GM23338 (cell line): Measurements from ENCODE around the gene MYH7. TPM values are rescaled to one million over a fixed set of nuclear protein-coding genes. Genes with fewer than 3 reads are reported as not detected.

Experiments used
- ATAC-seq: fragments of 200-7000 bp; cut with Tn5 transposase; 3 replicates; pipeline ENCODE4 v1.9.1; 2020
- DNase-seq: peaks from one replicate; pipeline ENCODE4 v3.0.0-alpha.2; 2015; ENCODE audit warnings: low spot score
- H2AFZ ChIP-seq: fragments of 200-600 bp; sonication (generic); 2 replicates; pipeline ENCODE4 v1.8.0; 2016; ENCODE audit warnings: antibody characterized with exemption, mild to moderate bottlenecking, moderate library complexity
- H3F3A ChIP-seq: fragments of 200-600 bp; sonication (generic); replicated peaks from 2 replicates; pipeline ENCODE4 v1.8.0; 2017; ENCODE audit warnings: antibody characterized with exemption, mixed run types, low read depth
- H3K27ac ChIP-seq: fragments of 200-600 bp; sonication (generic); 2 replicates; pipeline ENCODE4 v1.6.1; 2016; ENCODE audit warnings: low read depth
- H3K27me3 ChIP-seq: fragments of 200-600 bp; sonication (generic); 2 replicates; pipeline ENCODE4 v1.8.0; 2016; ENCODE audit warnings: mild to moderate bottlenecking, mixed run types, moderate library complexity; ENCODE audit not compliant: insufficient read depth
- H3K36me3 ChIP-seq: fragments of 200-600 bp; sonication (generic); 2 replicates; pipeline ENCODE4 v1.8.0; 2016; ENCODE audit warnings: mild to moderate bottlenecking; ENCODE audit not compliant: insufficient read depth
- H3K4me1 ChIP-seq: fragments of 200-600 bp; sonication (generic); 2 replicates; pipeline ENCODE4 v1.8.0; 2016; ENCODE audit warnings: mild to moderate bottlenecking, moderate library complexity; ENCODE audit not compliant: insufficient read depth
- H3K4me2 ChIP-seq: fragments of 200-600 bp; sonication (generic); 2 replicates; pipeline ENCODE4 v1.7.1; 2017; ENCODE audit warnings: mixed run types
- H3K4me3 ChIP-seq: fragments of 200-600 bp; sonication (generic); 2 replicates; pipeline ENCODE4 v1.6.1; 2016; ENCODE audit warnings: mixed run types
- H3K79me2 ChIP-seq: fragments of 200-600 bp; sonication (generic); replicated peaks from 2 replicates; pipeline ENCODE4 v1.8.0; 2017; ENCODE audit warnings: mild to moderate bottlenecking; ENCODE audit not compliant: insufficient read depth
- H3K9me2 ChIP-seq: fragments of 200-600 bp; sonication (generic); 2 replicates; pipeline ENCODE4 v1.8.0; 2017; ENCODE audit not compliant: insufficient read depth
- H4K20me1 ChIP-seq: fragments of 200-600 bp; sonication (generic); replicated peaks from 2 replicates; pipeline ENCODE4 v1.8.0; 2017; ENCODE audit warnings: mild to moderate bottlenecking; ENCODE audit not compliant: insufficient read depth
- H3K27ac Mint-ChIP-seq: 2 replicates; pipeline ENCODE4 v1.8.0; 2020; ENCODE audit warnings: inconsistent platforms, mild to moderate bottlenecking, moderate library complexity, mixed read lengths
- H3K27me3 Mint-ChIP-seq: 3 replicates; pipeline ENCODE4 v1.8.0; 2022; ENCODE audit warnings: low read depth, mild to moderate bottlenecking, moderate library complexity, mixed read lengths, inconsistent platforms; ENCODE audit not compliant: insufficient read depth, poor library complexity
- H3K36me3 Mint-ChIP-seq: 3 replicates; pipeline ENCODE4 v1.8.0; 2021; ENCODE audit warnings: low read depth, mild to moderate bottlenecking, inconsistent platforms, moderate library complexity, mixed read lengths
- H3K4me1 Mint-ChIP-seq: 3 replicates; pipeline ENCODE4 v1.8.0; 2020; ENCODE audit warnings: mild to moderate bottlenecking, inconsistent platforms, mixed read lengths
- H3K4me3 Mint-ChIP-seq: 3 replicates; pipeline ENCODE4 v1.8.0; 2021; ENCODE audit warnings: moderate library complexity, mild to moderate bottlenecking, inconsistent platforms, mixed read lengths
- H3K9me3 Mint-ChIP-seq: 3 replicates; pipeline ENCODE4 v1.8.0; 2020; ENCODE audit warnings: moderate library complexity, mild to moderate bottlenecking, inconsistent platforms, mixed read lengths
- EZH2 ChIP-seq: fragments of 200-600 bp; sonication (generic); IDR thresholded peaks from one replicate; pipeline ENCODE4 v1.8.0; 2017; ENCODE audit warnings: antibody characterized with exemption, mild to moderate bottlenecking, low read depth; ENCODE audit not compliant: unreplicated experiment
- EZH2phosphoT487 ChIP-seq: fragments of 200-600 bp; sonication (generic); IDR thresholded peaks from one replicate; pipeline ENCODE4 v1.8.1; 2018; ENCODE audit warnings: antibody characterized with exemption; ENCODE audit not compliant: unreplicated experiment
- JUNB ChIP-seq: IDR thresholded peaks from one replicate; pipeline ENCODE4 v1.6.1; 2016; ENCODE audit warnings: antibody characterized with exemption; ENCODE audit not compliant: unreplicated experiment
- NANOG ChIP-seq: IDR thresholded peaks from 2 replicates; pipeline ENCODE4 v1.6.1; 2016; ENCODE audit warnings: antibody characterized with exemption, borderline replicate concordance
- POLR2AphosphoS5 ChIP-seq: IDR thresholded peaks from 2 replicates; pipeline ENCODE4 v1.6.1; 2016; ENCODE audit warnings: antibody characterized with exemption, low read depth
- STAT1 ChIP-seq: IDR thresholded peaks from one replicate; pipeline ENCODE4 v1.6.1; 2016; ENCODE audit warnings: antibody characterized with exemption; ENCODE audit not compliant: unreplicated experiment
- ZNF114 ChIP-seq: fragments of 250-450 bp; sonication (Bioruptor Pico); IDR thresholded peaks from 2 replicates; pipeline ENCODE4 v1.5.0; 2020; ENCODE audit warnings: mild to moderate bottlenecking, moderate library complexity
- ZNF331 ChIP-seq: fragments of 250-450 bp; sonication (Bioruptor Pico); IDR thresholded peaks from 2 replicates; pipeline ENCODE4 v1.5.0; 2020; ENCODE audit warnings: low read depth, mild to moderate bottlenecking, moderate library complexity
- polyA plus RNA-seq: library from polyadenylated mRNA; unstranded; fragments of >200 nt; fragmentation: Nextera tagmentation; extraction: Ambion mirVana; gene quantifications from 2 replicates; pipeline ENCODE4 v1.2.1, GENCODE V29; 2016
- total RNA-seq: library from RNA; depleted of rRNA; stranded (reverse); fragments of >200 nt; shearing (Covaris generic); gene quantifications from 2 replicates; pipeline ENCODE4 v1.2.3, GENCODE V29; 2014
- TF ChIP-seq, protein P1 (sequence below): IDR thresholded peaks from one replicate; pipeline ENCODE4 v1.6.1; 2018; ENCODE audit warnings: antibody characterized with exemption; ENCODE audit not compliant: unreplicated experiment
- TF ChIP-seq, protein P2 (sequence below), 2 experiments: fragments of 200-600 bp in 1 of 2; sonication (generic) in 1 of 2; conservative IDR thresholded peaks; 2 replicates each; pipeline versions ENCODE4 v1.5.1 to v1.6.1; 2016 to 2017; ENCODE audit warnings: antibody characterized with exemption in 2 of 2, low read depth in 2 of 2, mild to moderate bottlenecking in 2 of 2, moderate library complexity in 1 of 2
- TF ChIP-seq, protein P3 (sequence below): fragments of 250-450 bp; sonication (Bioruptor Pico); IDR thresholded peaks from 2 replicates; pipeline ENCODE4 v1.5.0; 2020; ENCODE audit warnings: mild to moderate bottlenecking, moderate library complexity
- TF ChIP-seq, protein P4 (sequence below): IDR thresholded peaks from 2 replicates; pipeline ENCODE4 v1.6.1; 2016; ENCODE audit warnings: antibody characterized with exemption

The MYH7 gene
- total and polyA plus RNA-seq, 2 experiments from 2014 or later: not detected

DNA sequence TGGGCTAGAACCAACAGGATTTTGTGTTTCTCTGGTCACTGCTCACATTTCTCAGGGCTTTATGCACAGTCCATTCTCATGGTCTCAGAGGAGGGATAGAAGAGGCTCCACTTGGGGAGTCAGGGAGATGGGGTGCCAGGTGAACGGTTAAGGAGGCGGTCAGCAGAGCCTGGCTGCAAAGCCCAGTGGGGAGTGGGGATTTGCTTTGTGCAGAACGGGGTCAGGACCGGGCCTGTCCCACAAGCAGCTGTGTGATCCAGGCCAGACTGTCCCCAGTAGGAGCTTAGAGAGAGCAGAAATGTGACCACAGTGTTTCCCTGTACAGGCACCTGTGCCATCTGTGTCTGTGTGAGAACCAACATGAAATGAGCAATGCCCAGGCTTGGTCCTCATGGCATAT, 54.5 kb downstream of the MYH7 start (continued):
- TF ChIP-seq, protein P1, sequence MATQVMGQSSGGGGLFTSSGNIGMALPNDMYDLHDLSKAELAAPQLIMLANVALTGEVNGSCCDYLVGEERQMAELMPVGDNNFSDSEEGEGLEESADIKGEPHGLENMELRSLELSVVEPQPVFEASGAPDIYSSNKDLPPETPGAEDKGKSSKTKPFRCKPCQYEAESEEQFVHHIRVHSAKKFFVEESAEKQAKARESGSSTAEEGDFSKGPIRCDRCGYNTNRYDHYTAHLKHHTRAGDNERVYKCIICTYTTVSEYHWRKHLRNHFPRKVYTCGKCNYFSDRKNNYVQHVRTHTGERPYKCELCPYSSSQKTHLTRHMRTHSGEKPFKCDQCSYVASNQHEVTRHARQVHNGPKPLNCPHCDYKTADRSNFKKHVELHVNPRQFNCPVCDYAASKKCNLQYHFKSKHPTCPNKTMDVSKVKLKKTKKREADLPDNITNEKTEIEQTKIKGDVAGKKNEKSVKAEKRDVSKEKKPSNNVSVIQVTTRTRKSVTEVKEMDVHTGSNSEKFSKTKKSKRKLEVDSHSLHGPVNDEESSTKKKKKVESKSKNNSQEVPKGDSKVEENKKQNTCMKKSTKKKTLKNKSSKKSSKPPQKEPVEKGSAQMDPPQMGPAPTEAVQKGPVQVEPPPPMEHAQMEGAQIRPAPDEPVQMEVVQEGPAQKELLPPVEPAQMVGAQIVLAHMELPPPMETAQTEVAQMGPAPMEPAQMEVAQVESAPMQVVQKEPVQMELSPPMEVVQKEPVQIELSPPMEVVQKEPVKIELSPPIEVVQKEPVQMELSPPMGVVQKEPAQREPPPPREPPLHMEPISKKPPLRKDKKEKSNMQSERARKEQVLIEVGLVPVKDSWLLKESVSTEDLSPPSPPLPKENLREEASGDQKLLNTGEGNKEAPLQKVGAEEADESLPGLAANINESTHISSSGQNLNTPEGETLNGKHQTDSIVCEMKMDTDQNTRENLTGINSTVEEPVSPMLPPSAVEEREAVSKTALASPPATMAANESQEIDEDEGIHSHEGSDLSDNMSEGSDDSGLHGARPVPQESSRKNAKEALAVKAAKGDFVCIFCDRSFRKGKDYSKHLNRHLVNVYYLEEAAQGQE: no peak

DNA sequence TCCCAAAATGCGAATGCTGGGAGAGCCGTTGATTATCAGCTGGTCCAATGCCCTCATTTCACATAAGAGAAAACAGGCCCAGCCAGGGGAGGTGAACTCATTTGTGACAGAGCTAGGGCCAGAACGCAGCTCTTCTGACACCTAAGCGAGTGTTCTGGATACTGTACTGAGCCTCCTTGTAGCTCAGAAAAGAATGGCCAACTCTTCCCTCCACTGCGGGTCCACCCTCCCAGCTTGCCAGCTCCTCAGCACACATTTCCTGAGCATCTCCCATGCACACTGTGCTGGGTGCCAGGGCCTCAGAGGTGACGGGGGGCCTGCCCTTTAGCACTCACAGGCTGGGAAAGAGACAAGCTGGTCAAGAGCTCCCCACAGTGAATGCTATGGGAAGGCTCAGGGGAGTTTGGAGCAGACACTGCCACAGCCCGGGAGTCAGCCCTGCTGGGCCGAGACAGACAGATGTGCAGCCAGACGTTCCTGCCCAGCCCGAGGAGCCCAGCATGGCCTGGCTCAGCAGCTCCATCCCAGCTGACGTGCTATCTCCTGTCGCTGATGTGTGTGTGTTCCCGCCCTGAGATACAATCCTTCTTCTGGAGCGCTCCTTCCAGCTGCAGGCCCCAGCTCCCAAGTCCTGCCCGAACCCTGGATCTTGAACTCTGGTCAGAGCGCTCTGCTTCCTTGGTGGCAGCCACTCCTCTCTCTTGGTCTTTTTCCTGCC, 55.1 kb downstream of the MYH7 start:
- ATAC-seq (no peak), DNase-seq (no peak)
- H3K4me3 Mint-ChIP-seq: no peak overlapping the region; the same call in 2 of the 3 replicates
- H3K36me3 Mint-ChIP-seq: no peaks in the 10 kb centered on the region
- no peaks in the 10 kb centered on the region for H3K79me2 ChIP-seq
- no peak overlapping the region for H3K27ac Mint-ChIP-seq
- H4K20me1 ChIP-seq: no peaks in the 10 kb centered on the region; the same call in 1 of the 2 replicates
- H3K4me1 Mint-ChIP-seq: peaks cover 19% of the 10 kb centered on the region
- peaks cover 23% of the 10 kb centered on the region for H3K27me3 Mint-ChIP-seq
- H3K9me3 Mint-ChIP-seq: no peaks in the 10 kb centered on the region; the same call in 2 of the 3 replicates
- peaks cover 31% of the 10 kb centered on the region; the same call in 1 of the 2 replicates for H3K27me3 ChIP-seq
- no peak overlapping the region for H3K27ac ChIP-seq
- no peaks in the 10 kb centered on the region for H3K9me2 ChIP-seq
- H3K4me2 ChIP-seq: no peak overlapping the region
- no peaks in the 10 kb centered on the region for H3K36me3 ChIP-seq
- H3K4me1 ChIP-seq: peaks cover 9% of the 10 kb centered on the region; the same call in 1 of the 2 replicates
- no peak overlapping the region for H2AFZ ChIP-seq
- H3F3A ChIP-seq: no peaks in the 10 kb centered on the region
- no peak overlapping the region for H3K4me3 ChIP-seq
- TF ChIP-seq ZNF331 (CRISPR knock-in tag): no peak
- no peak for TF ChIP-seq POLR2AphosphoS5
- TF ChIP-seq EZH2: no peak
- no peak for TF ChIP-seq EZH2phosphoT487
- no peak for TF ChIP-seq JUNB
- TF ChIP-seq, protein P2, sequence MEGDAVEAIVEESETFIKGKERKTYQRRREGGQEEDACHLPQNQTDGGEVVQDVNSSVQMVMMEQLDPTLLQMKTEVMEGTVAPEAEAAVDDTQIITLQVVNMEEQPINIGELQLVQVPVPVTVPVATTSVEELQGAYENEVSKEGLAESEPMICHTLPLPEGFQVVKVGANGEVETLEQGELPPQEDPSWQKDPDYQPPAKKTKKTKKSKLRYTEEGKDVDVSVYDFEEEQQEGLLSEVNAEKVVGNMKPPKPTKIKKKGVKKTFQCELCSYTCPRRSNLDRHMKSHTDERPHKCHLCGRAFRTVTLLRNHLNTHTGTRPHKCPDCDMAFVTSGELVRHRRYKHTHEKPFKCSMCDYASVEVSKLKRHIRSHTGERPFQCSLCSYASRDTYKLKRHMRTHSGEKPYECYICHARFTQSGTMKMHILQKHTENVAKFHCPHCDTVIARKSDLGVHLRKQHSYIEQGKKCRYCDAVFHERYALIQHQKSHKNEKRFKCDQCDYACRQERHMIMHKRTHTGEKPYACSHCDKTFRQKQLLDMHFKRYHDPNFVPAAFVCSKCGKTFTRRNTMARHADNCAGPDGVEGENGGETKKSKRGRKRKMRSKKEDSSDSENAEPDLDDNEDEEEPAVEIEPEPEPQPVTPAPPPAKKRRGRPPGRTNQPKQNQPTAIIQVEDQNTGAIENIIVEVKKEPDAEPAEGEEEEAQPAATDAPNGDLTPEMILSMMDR (conservative IDR thresholded peaks at IDR 0.05; ENCODE audit: low read depth in 2 of 2): no peak
- TF ChIP-seq, protein P3, sequence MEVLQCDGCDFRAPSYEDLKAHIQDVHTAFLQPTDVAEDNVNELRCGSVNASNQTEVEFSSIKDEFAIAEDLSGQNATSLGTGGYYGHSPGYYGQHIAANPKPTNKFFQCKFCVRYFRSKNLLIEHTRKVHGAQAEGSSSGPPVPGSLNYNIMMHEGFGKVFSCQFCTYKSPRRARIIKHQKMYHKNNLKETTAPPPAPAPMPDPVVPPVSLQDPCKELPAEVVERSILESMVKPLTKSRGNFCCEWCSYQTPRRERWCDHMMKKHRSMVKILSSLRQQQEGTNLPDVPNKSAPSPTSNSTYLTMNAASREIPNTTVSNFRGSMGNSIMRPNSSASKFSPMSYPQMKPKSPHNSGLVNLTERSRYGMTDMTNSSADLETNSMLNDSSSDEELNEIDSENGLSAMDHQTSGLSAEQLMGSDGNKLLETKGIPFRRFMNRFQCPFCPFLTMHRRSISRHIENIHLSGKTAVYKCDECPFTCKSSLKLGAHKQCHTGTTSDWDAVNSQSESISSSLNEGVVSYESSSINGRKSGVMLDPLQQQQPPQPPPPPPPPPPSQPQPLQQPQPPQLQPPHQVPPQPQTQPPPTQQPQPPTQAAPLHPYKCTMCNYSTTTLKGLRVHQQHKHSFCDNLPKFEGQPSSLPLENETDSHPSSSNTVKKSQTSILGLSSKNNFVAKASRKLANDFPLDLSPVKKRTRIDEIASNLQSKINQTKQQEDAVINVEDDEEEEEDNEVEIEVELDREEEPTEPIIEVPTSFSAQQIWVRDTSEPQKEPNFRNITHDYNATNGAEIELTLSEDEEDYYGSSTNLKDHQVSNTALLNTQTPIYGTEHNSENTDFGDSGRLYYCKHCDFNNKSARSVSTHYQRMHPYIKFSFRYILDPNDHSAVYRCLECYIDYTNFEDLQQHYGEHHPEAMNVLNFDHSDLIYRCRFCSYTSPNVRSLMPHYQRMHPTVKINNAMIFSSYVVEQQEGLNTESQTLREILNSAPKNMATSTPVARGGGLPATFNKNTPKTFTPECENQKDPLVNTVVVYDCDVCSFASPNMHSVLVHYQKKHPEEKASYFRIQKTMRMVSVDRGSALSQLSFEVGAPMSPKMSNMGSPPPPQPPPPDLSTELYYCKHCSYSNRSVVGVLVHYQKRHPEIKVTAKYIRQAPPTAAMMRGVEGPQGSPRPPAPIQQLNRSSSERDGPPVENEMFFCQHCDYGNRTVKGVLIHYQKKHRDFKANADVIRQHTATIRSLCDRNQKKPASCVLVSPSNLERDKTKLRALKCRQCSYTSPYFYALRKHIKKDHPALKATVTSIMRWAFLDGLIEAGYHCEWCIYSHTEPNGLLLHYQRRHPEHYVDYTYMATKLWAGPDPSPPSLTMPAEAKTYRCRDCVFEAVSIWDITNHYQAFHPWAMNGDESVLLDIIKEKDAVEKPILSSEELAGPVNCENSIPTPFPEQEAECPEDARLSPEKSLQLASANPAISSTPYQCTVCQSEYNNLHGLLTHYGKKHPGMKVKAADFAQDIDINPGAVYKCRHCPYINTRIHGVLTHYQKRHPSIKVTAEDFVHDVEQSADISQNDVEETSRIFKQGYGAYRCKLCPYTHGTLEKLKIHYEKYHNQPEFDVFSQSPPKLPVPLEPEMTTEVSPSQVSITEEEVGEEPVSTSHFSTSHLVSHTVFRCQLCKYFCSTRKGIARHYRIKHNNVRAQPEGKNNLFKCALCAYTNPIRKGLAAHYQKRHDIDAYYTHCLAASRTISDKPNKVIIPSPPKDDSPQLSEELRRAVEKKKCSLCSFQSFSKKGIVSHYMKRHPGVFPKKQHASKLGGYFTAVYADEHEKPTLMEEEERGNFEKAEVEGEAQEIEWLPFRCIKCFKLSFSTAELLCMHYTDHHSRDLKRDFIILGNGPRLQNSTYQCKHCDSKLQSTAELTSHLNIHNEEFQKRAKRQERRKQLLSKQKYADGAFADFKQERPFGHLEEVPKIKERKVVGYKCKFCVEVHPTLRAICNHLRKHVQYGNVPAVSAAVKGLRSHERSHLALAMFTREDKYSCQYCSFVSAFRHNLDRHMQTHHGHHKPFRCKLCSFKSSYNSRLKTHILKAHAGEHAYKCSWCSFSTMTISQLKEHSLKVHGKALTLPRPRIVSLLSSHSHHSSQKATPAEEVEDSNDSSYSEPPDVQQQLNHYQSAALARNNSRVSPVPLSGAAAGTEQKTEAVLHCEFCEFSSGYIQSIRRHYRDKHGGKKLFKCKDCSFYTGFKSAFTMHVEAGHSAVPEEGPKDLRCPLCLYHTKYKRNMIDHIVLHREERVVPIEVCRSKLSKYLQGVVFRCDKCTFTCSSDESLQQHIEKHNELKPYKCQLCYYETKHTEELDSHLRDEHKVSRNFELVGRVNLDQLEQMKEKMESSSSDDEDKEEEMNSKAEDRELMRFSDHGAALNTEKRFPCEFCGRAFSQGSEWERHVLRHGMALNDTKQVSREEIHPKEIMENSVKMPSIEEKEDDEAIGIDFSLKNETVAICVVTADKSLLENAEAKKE: no peak
- no peak for TF ChIP-seq NANOG
- TF ChIP-seq ZNF114 (CRISPR knock-in tag): no peak
- TF ChIP-seq, protein P4, sequence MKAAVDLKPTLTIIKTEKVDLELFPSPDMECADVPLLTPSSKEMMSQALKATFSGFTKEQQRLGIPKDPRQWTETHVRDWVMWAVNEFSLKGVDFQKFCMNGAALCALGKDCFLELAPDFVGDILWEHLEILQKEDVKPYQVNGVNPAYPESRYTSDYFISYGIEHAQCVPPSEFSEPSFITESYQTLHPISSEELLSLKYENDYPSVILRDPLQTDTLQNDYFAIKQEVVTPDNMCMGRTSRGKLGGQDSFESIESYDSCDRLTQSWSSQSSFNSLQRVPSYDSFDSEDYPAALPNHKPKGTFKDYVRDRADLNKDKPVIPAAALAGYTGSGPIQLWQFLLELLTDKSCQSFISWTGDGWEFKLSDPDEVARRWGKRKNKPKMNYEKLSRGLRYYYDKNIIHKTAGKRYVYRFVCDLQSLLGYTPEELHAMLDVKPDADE: no peak
- no peak for TF ChIP-seq STAT1
